ENCODE results near the gene PRAC1.

PRAC1 gene

DNA sequence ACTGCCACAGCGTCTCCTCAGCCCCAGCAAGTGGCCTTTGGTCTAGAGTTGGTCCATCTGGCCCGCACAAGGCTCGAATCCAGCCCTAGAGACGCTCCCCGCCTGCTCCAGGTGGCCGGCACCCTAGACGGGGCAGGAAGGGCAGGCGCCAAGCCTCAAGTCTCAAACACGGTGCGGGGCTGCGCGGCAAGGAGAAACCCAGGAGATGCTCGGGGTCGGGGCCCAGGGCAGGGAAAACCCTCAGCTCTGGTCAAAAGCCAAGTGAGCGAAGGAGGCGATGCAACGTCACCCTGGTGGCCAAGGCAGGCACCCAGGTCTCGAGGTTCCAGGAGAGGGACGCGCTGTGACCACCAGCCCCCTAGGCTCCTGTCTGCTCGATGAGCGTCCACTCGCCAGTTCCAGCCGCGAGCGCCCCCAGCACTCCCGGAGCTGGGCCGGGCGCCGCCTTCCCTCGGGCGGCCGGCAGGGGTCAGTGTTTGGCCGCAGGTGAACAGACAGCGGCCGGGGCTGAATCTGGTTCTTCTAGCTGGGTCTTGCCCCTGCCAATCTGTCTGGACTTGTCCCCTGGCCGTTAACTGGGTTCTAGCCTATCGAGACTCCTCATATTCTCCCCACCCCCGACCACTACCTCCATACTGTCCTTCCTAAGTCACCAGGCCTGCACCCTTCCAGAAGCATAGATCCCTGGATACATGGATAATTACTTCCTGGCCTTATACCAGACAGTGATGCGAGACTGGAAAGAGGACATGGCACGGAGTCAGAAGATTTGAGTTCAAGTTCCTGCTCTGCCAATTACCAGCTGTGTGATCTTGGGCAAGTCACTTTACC, 44.0 kb downstream of the PRAC1 start:
- TF ChIP-seq, protein P1, sequence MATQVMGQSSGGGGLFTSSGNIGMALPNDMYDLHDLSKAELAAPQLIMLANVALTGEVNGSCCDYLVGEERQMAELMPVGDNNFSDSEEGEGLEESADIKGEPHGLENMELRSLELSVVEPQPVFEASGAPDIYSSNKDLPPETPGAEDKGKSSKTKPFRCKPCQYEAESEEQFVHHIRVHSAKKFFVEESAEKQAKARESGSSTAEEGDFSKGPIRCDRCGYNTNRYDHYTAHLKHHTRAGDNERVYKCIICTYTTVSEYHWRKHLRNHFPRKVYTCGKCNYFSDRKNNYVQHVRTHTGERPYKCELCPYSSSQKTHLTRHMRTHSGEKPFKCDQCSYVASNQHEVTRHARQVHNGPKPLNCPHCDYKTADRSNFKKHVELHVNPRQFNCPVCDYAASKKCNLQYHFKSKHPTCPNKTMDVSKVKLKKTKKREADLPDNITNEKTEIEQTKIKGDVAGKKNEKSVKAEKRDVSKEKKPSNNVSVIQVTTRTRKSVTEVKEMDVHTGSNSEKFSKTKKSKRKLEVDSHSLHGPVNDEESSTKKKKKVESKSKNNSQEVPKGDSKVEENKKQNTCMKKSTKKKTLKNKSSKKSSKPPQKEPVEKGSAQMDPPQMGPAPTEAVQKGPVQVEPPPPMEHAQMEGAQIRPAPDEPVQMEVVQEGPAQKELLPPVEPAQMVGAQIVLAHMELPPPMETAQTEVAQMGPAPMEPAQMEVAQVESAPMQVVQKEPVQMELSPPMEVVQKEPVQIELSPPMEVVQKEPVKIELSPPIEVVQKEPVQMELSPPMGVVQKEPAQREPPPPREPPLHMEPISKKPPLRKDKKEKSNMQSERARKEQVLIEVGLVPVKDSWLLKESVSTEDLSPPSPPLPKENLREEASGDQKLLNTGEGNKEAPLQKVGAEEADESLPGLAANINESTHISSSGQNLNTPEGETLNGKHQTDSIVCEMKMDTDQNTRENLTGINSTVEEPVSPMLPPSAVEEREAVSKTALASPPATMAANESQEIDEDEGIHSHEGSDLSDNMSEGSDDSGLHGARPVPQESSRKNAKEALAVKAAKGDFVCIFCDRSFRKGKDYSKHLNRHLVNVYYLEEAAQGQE (IDR thresholded peaks at IDR 0.05; ENCODE audit: insufficient read depth in 1 of 2, low read depth in 2 of 2, low read length in 2 of 2), result no peak
- TF ChIP-seq SIN3A (IDR thresholded peaks at IDR 0.05; ENCODE audit: borderline replicate concordance, insufficient read depth, low read length), result no peak
- no peak for TF ChIP-seq POLR2AphosphoS5 (IDR thresholded peaks at IDR 0.05; ENCODE audit: low read depth, low read length)
- no peak for TF ChIP-seq FOXP2 (optimal IDR thresholded peaks at IDR 0.05; ENCODE audit: borderline replicate concordance, extremely low read depth, extremely low read length, insufficient read depth)

DNA sequence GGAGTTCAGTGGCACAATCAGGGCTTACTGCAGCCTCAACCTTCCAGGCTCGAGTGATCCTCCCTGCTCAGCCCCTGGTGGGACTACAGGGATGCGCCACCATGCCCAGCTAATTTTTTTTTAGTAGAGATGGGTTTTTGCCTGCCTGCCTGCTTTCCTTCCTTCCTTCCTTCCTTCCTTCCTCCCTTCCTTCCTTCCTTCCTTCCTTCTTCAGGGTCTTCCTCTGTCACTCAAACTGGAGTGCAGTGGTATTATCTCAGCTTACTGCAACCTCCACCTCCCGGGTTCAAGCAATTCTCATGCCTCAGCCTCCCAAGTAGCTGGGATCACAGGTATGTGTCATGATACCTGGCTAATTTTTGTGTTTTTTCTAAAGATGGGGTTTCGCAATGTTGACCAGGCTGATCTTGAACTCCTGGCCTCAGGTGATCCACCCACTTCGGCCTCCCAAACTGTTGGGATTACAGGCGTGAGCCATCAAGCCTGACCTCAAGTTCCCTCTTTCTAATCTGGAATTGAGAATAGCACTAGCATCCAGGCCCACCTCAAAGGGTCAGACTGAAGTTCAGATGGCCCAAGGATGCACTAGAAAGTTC, 45.3 kb downstream of the PRAC1 start:
- TF ChIP-seq POLR2AphosphoS5 (IDR thresholded peaks at IDR 0.05; ENCODE audit: low read depth, low read length) (no peak), SIN3A (IDR thresholded peaks at IDR 0.05; ENCODE audit: borderline replicate concordance, insufficient read depth, low read length) (no peak), FOXP2 (optimal IDR thresholded peaks at IDR 0.05; ENCODE audit: borderline replicate concordance, extremely low read depth, extremely low read length, insufficient read depth) (no peak), TAF1 (IDR thresholded peaks at IDR 0.05; ENCODE audit: borderline replicate concordance, insufficient read depth, low read length) (no peak)
- TF ChIP-seq, protein P1 (IDR thresholded peaks at IDR 0.05; ENCODE audit: insufficient read depth in 1 of 2, low read depth in 2 of 2, low read length in 2 of 2), result no peak

DNA sequence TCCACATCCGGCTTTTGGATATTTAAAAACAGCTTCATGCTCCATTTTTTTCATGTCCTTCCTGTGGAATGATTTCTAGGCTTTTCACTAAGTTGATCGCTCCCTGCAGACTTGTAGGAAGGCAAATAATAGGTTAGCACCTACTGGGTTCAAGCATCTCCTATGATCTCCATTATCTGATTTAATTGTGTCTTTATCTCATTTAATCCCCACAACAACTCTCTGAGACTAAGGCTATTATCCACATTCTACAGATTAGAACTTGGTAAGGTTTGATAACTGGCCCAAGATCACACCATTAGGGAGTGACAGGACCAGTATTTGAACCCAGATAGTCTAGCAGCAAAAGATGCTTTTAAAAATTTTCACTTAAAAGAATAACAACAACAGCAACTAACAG, 50.0 kb downstream of the PRAC1 start:
- TF ChIP-seq POLR2AphosphoS5 (IDR thresholded peaks at IDR 0.05; ENCODE audit: low read depth, low read length) (no peak), SIN3A (IDR thresholded peaks at IDR 0.05; ENCODE audit: borderline replicate concordance, insufficient read depth, low read length) (no peak), TAF1 (IDR thresholded peaks at IDR 0.05; ENCODE audit: borderline replicate concordance, insufficient read depth, low read length) (no peak), FOXP2 (optimal IDR thresholded peaks at IDR 0.05; ENCODE audit: borderline replicate concordance, extremely low read depth, extremely low read length, insufficient read depth) (no peak)
- TF ChIP-seq, protein P1 (IDR thresholded peaks at IDR 0.05; ENCODE audit: insufficient read depth in 1 of 2, low read depth in 2 of 2, low read length in 2 of 2), result no peak
